ENCODE measurements around the gene SPATC1L.
"Not testable (repeated sequence)": the region's sequence is repeated elsewhere in the genome, so short reads cannot be mapped to it uniquely, and the experiment has no call there.

Gene SPATC1L

GRCh38 chr21:46150491-46151121 is 33.7 kb downstream of the SPATC1L start:
- no peak for DNase-seq (ENCODE audit: low read depth, low spot score)

- no peak for DNase-seq (ENCODE audit: low read depth, low spot score)
Measured at GRCh38 chr21:46150073-46150472, 34.2 kb downstream of the SPATC1L start.

GRCh38 chr21:46149205-46149901 is 34.9 kb downstream of the SPATC1L start:
- no peak for DNase-seq (ENCODE audit: low read depth, low spot score)

GRCh38 chr21:46148106-46148505 is 36.2 kb downstream of the SPATC1L start:
- DNase-seq (ENCODE audit: low read depth, low spot score): no peak

GRCh38 chr21:46147429-46147828 is 36.8 kb downstream of the SPATC1L start:
- DNase-seq (ENCODE audit: low read depth, low spot score): not testable (repeated sequence)

- no peak for DNase-seq (ENCODE audit: low read depth, low spot score)
Measured at GRCh38 chr21:46146856-46147255, 37.4 kb downstream of the SPATC1L start.

GRCh38 chr21:46145840-46146691 is 38.2 kb downstream of the SPATC1L start:
- no peak for DNase-seq (ENCODE audit: low read depth, low spot score)

GRCh38 chr21:46145159-46145839 is 39.0 kb downstream of the SPATC1L start:
- DNase-seq (ENCODE audit: low read depth, low spot score): no peak

GRCh38 chr21:46144464-46145070 is 39.7 kb downstream of the SPATC1L start:
- no peak for DNase-seq (ENCODE audit: low read depth, low spot score)

GRCh38 chr21:46142582-46143473 is 41.4 kb downstream of the SPATC1L start:
- DNase-seq (ENCODE audit: low read depth, low spot score): no peak

GRCh38 chr21:46141767-46142581 is 42.3 kb downstream of the SPATC1L start:
- no peak for DNase-seq (ENCODE audit: low read depth, low spot score)

GRCh38 chr21:46140352-46141003 is 43.8 kb downstream of the SPATC1L start:
- not testable (repeated sequence) for DNase-seq (ENCODE audit: low read depth, low spot score)

GRCh38 chr21:46139686-46140085 is 44.6 kb downstream of the SPATC1L start:
- no peak for DNase-seq (ENCODE audit: low read depth, low spot score)

- DNase-seq (ENCODE audit: low read depth, low spot score): no peak
Measured at GRCh38 chr21:46138383-46138970, 45.8 kb downstream of the SPATC1L start.

GRCh38 chr21:46137908-46138307 is 46.4 kb downstream of the SPATC1L start:
- no peak for DNase-seq (ENCODE audit: low read depth, low spot score)

- DNase-seq (ENCODE audit: low read depth, low spot score): no peak
Measured at GRCh38 chr21:46136739-46137349, 47.4 kb downstream of the SPATC1L start.

- no peak for DNase-seq (ENCODE audit: low read depth, low spot score)
Measured at GRCh38 chr21:46135782-46136395, 48.4 kb downstream of the SPATC1L start.

Data from activated CD4-positive, CD25-positive, alpha-beta regulatory T cell treated with anti-CD3 and anti-CD28 coated beads, Interleukin-2, amount 50 U/mL, for 16 hours (primary cell).